GM12872 (cell line): ENCODE measurements around the gene GRB10.
A peak's percentile ranks its signal among the peaks of the same experiment; 100 is the strongest.

Experiments used
- CTCF ChIP-seq: IDR thresholded peaks from 3 replicates; pipeline ENCODE4 v1.5.1; 2011; ENCODE audit warnings: low read depth, mild to moderate bottlenecking, low read length, moderate library complexity; ENCODE audit not compliant: insufficient read depth

Gene GRB10

GRCh38 chr7:50684713-50685075 lies 98.0 kb downstream of the GRB10 start:
- no peak for TF ChIP-seq CTCF

- TF ChIP-seq CTCF: no peak
Measured at GRCh38 chr7:50684011-50684712, 98.5 kb downstream of the GRB10 start.

- no peak for TF ChIP-seq CTCF
Measured at GRCh38 chr7:50682573-50682972, 100.1 kb downstream of the GRB10 start.

GRCh38 chr7:50682079-50682478 lies 100.6 kb downstream of the GRB10 start:
- TF ChIP-seq CTCF: no peak

GRCh38 chr7:50681432-50682045 lies 101.2 kb downstream of the GRB10 start:
- TF ChIP-seq CTCF: no peak

GRCh38 chr7:50679218-50680007 lies 103.3 kb downstream of the GRB10 start:
- TF ChIP-seq CTCF: peak; percentile 34; the same call in 1 of the 3 replicates

GRCh38 chr7:50678586-50678985 lies 104.1 kb downstream of the GRB10 start:
- TF ChIP-seq CTCF: no peak
